ENCODE results near the gene PLEKHD1. TPM values are rescaled to one million over a fixed set of nuclear protein-coding genes. Genes with fewer than 3 reads are reported as not detected.

PLEKHD1 gene
- polyA plus RNA-seq, 1 experiment, result not detected

GRCh38 chr14:69500096-69500495 is 15.6 kb downstream of the PLEKHD1 start:
- POLR2A ChIA-PET, result interaction anchor here (0.6 kb wide), 1 partner anchor 76 kb away, joined by 5 read pairs; no protein-coding TSS in a partner anchor
- no peak for DNase-seq (ENCODE audit: low read depth, low spot score)
- no peaks in the 10 kb centered on the region; the same call in 1 of the 2 replicates for H3K9me3 ChIP-seq (ENCODE audit: control insufficient read depth, insufficient read depth, low read length)
- H3K27me3 ChIP-seq (ENCODE audit: control insufficient read depth, insufficient read depth, low read length), result peaks cover 43% of the 10 kb centered on the region
- no peak overlapping the region for H3K4me3 ChIP-seq (ENCODE audit: low read depth, low read length)
- no peak overlapping the region for H3K27ac ChIP-seq (ENCODE audit: low read depth, low read length)
- CTCF ChIA-PET, result interaction anchor here (0.7 to 1.4 kb wide), 2 partner anchors 75 to 257 kb away, joined by 3 read pairs; no protein-coding TSS in a partner anchor
- no peak for TF ChIP-seq CTCF (IDR thresholded peaks at IDR 0.05; ENCODE audit: low read depth, low read length)

- ChIA-PET CTCF (no interaction called here), POLR2A (no interaction called here)
- Histone ChIP-seq H3K9me3 (ENCODE audit: control insufficient read depth, insufficient read depth, low read length) (no peaks in the 10 kb centered on the region; the same call in 1 of the 2 replicates), H3K27ac (ENCODE audit: low read depth, low read length) (peak overlapping the region; percentile 11), H3K4me3 (ENCODE audit: low read depth, low read length) (no peak overlapping the region), H3K27me3 (ENCODE audit: control insufficient read depth, insufficient read depth, low read length) (peaks cover 37% of the 10 kb centered on the region)
- no peak for DNase-seq (ENCODE audit: low read depth, low spot score)
- no peak for TF ChIP-seq CTCF (IDR thresholded peaks at IDR 0.05; ENCODE audit: low read depth, low read length)
Observed at GRCh38 chr14:69500736-69501135, 16.2 kb downstream of the PLEKHD1 start.

DNA sequence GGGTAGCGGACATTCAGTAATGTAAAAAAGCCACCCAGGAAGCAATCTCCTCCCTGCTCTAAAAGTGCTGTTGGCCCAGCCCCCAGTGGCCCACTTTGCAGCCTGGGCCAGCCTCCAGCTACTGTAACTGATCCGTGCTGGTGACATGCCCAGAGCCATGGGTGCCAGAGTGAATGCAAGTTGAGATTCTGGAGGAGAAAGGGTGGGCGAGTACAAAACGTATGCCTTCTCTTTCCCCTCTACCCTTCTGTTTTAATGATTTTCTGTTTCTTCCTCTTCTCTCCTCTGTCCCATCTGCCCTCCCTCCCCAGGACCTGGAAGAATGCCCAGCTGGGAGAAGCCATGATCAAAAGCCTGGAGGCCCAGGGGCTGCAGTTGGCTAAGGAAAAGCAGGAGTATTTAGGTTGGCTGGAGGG is 16.9 kb downstream of the PLEKHD1 start:
- ChIA-PET POLR2A (no interaction called here), CTCF (no interaction called here)
- Histone ChIP-seq H3K27me3 (ENCODE audit: control insufficient read depth, insufficient read depth, low read length) (peaks cover 40% of the 10 kb centered on the region), H3K9me3 (ENCODE audit: control insufficient read depth, insufficient read depth, low read length) (no peaks in the 10 kb centered on the region; the same call in 1 of the 2 replicates), H3K4me3 (ENCODE audit: low read depth, low read length) (no peak overlapping the region), H3K27ac (ENCODE audit: low read depth, low read length) (no peak overlapping the region)
- TF ChIP-seq CTCF (IDR thresholded peaks at IDR 0.05; ENCODE audit: low read depth, low read length), result no peak
- no peak for DNase-seq (ENCODE audit: low read depth, low spot score)

- Histone ChIP-seq H3K9me3 (ENCODE audit: control insufficient read depth, insufficient read depth, low read length) (no peaks in the 10 kb centered on the region; the same call in 1 of the 2 replicates), H3K27ac (ENCODE audit: low read depth, low read length) (no peak overlapping the region), H3K4me3 (ENCODE audit: low read depth, low read length) (no peak overlapping the region), H3K27me3 (ENCODE audit: control insufficient read depth, insufficient read depth, low read length) (peaks cover 40% of the 10 kb centered on the region)
- TF ChIP-seq CTCF (IDR thresholded peaks at IDR 0.05; ENCODE audit: low read depth, low read length), result no peak
- ChIA-PET POLR2A (no interaction called here), CTCF (interaction anchor here (0.7 to 0.9 kb wide), 2 partner anchors 31 to 223 kb away, joined by 3 read pairs; no protein-coding TSS in a partner anchor)
- DNase-seq (ENCODE audit: low read depth, low spot score), result no peak
Observed at GRCh38 chr14:69504775-69505174, 20.2 kb downstream of the PLEKHD1 start.

DNA sequence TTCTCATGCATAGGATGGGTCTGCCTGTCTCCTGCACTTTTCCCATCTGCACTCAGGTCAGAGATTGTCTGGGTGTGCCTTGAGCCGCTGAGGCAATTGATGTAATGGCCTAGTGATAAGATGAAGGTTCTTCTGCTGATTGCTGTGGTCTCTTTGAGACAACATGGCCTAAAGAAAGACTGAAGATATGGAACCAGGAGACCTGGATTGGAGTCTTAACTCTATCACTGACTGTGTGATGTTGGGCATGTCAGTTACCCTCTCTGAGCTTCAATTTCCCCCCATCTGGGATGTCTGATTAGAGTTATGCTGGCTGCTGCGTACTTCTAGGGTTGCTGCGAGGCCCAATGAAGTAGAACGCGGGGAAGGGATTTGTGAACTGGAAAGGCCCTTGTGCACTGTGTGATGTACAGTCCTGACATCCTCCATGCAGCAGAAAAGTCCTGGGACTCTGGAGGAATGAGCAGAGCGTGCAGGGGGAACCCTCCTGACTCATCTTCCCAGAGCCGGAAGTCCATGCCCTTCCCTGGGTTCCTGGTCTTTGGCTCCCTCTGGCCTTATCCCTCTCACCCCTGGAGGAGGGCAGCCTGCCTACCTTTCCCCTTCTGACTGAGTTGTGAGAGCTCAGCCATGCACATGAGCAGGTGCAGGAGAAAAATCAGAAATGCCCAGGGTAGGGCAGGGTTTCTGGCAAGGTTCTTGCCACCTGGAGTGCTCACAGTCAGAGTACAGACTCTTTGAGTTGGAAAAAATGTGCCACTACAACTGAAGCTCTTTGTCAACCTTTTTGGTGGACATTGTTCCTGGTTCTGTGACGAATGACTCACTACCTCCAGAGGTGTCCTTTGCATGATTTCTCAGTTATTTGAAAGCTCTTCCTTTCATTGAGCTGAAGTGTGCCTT is 21.1 kb downstream of the PLEKHD1 start:
- DNase-seq (ENCODE audit: low read depth, low spot score), result no peak
- Histone ChIP-seq H3K4me3 (ENCODE audit: low read depth, low read length) (no peak overlapping the region), H3K27me3 (ENCODE audit: control insufficient read depth, insufficient read depth, low read length) (peaks cover 34% of the 10 kb centered on the region), H3K27ac (ENCODE audit: low read depth, low read length) (no peak overlapping the region), H3K9me3 (ENCODE audit: control insufficient read depth, insufficient read depth, low read length) (no peaks in the 10 kb centered on the region; the same call in 1 of the 2 replicates)
- no peak for TF ChIP-seq CTCF (IDR thresholded peaks at IDR 0.05; ENCODE audit: low read depth, low read length)
- ChIA-PET POLR2A (interaction anchor here (0.5 kb wide), 1 partner anchor 252 kb away, joined by 4 read pairs; no protein-coding TSS in a partner anchor), CTCF (interaction anchor here (0.7 to 0.9 kb wide), 2 partner anchors 30 to 222 kb away, joined by 3 read pairs; no protein-coding TSS in a partner anchor)

Measured in AG04450 (cell line).